Activated CD4-positive, alpha-beta memory T cell treated with anti-CD3 and anti-CD28 coated beads for 36 hours (primary cell): ENCODE data around the gene ZBTB44. TPM values are rescaled to one million over a fixed set of nuclear protein-coding genes. Genes with fewer than 3 reads are reported as not detected.

ENCODE experiments used
- CTCF ChIA-PET: fragments of 350-600 bp; sonication (Branson Sonifier 250); formaldehyde crosslinking; loops from one replicate; lab custom pipeline; 2021; ENCODE audit warnings: antibody characterized with exemption, inconsistent platforms; lab: Charles Lee
- POLR2A ChIA-PET: fragments of 350-600 bp; sonication (Branson Sonifier 250); formaldehyde crosslinking; loops from one replicate; lab custom pipeline; 2021; ENCODE audit warnings: antibody characterized with exemption; lab: Charles Lee
- DNase-seq: peaks from one replicate; pipeline ENCODE4 v3.0.0-alpha.2; 2020
- H3K27ac Mint-ChIP-seq: one replicate; pipeline ENCODE4 v1.8.0; 2021; ENCODE audit warnings: mixed read lengths
- H3K27me3 Mint-ChIP-seq: one replicate; pipeline ENCODE4 v1.8.0; 2021; ENCODE audit warnings: mixed read lengths
- H3K36me3 Mint-ChIP-seq: one replicate; pipeline ENCODE4 v1.8.0; 2021; ENCODE audit warnings: mixed read lengths
- H3K4me1 Mint-ChIP-seq: one replicate; pipeline ENCODE4 v1.8.0; 2021; ENCODE audit warnings: low read depth, mixed read lengths
- H3K4me3 Mint-ChIP-seq: one replicate; pipeline ENCODE4 v1.8.0; 2021; ENCODE audit warnings: mild to moderate bottlenecking, mixed read lengths
- H3K9me3 Mint-ChIP-seq: one replicate; pipeline ENCODE4 v1.8.0; 2021; ENCODE audit warnings: mixed read lengths
- intact Hi-C: fragments of 100-400 bp; cut with micrococcal nuclease; formaldehyde crosslinking; loops from one replicate; pipeline ENCODE4 v1.15.1; 2023
- total RNA-seq, 2 experiments: library from RNA; stranded (reverse); gene quantifications; one replicate each; pipeline ENCODE4 v1.2.3, GENCODE V29; 2021

ZBTB44 gene
- total RNA-seq, 2 experiments from 2014 or later: 33.3 to 33.4 TPM

- ChIA-PET CTCF (no interaction called here), POLR2A (no interaction called here)
- H3K4me1 Mint-ChIP-seq: no peaks in the 10 kb centered on the region
- H3K4me3 Mint-ChIP-seq: no peak overlapping the region
- peaks cover 14% of the 10 kb centered on the region for H3K9me3 Mint-ChIP-seq
- no peak overlapping the region for H3K27ac Mint-ChIP-seq
- H3K36me3 Mint-ChIP-seq: peaks cover 2% of the 10 kb centered on the region
- H3K27me3 Mint-ChIP-seq: no peaks in the 10 kb centered on the region
- DNase-seq: no peak
- intact Hi-C loops: no loop called here
Observed at GRCh38 chr11:130325691-130326090, 11.0 kb upstream of the ZBTB44 start.

DNA sequence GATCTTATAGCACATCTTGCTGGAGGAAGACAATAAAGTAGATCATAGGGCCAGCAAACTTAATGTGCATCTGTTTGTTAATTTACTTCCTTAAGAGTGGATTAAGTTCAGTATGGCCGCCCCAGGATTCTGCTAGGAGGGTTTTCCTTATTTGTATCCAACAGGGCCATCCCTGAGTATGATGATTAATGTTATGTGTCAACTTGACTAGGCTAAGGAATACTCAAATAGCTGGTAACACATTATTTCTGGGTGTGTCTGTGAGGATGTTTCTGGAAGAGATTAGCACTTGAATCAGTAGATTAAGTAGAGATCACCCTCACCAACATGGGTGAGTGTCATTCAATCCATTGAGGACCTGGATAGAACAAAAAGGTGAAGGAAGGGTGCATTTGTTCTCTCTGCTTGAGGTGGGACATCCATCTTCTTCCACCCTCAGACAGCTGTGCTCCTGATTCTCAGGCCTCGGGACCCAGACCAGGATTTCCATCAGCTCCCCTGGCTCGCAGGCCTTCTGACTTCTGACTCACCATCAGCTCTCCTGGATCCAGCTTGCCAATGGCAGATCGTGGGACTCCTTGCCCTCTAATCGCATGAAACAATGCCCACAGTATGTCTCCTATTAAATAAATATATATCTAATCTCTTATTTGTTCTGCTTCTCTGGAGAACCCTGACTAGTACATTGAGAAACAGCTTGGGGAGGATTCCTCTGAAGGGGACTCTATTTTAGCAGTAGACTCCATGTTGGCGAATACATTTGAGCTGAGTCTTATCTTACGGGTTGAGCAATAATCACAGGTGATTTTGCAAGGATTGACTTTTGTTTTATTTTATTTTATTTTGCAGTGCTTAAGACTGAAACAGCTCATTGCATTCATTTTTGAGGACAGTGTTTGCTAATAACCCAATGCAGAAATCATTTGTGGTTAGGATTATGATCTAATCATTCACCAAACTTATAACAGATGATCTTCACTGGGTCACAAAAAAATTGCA is 9.0 kb upstream of the ZBTB44 start:
- CTCF ChIA-PET: no interaction called here
- DNase-seq: no peak
- Mint-ChIP-seq H3K27me3 (no peaks in the 10 kb centered on the region), H3K36me3 (peaks cover 2% of the 10 kb centered on the region), H3K4me3 (no peak overlapping the region), H3K27ac (no peak overlapping the region), H3K9me3 (peaks cover 14% of the 10 kb centered on the region), H3K4me1 (no peaks in the 10 kb centered on the region)
- intact Hi-C loops: no loop called here
- POLR2A ChIA-PET: interaction anchor here (0.9 to 1.2 kb wide), 2 partner anchors 10 to 32 kb away, joined by 3 read pairs; no protein-coding TSS in a partner anchor

- ChIA-PET POLR2A (no interaction called here), CTCF (no interaction called here)
- Mint-ChIP-seq H3K27ac (no peak overlapping the region), H3K27me3 (no peaks in the 10 kb centered on the region), H3K36me3 (no peaks in the 10 kb centered on the region), H3K9me3 (peaks cover 10% of the 10 kb centered on the region), H3K4me3 (no peak overlapping the region), H3K4me1 (no peaks in the 10 kb centered on the region)
- intact Hi-C loops: no loop called here
- DNase-seq: no peak
Observed at GRCh38 chr11:130322126-130322525, 7.4 kb upstream of the ZBTB44 start.

DNA sequence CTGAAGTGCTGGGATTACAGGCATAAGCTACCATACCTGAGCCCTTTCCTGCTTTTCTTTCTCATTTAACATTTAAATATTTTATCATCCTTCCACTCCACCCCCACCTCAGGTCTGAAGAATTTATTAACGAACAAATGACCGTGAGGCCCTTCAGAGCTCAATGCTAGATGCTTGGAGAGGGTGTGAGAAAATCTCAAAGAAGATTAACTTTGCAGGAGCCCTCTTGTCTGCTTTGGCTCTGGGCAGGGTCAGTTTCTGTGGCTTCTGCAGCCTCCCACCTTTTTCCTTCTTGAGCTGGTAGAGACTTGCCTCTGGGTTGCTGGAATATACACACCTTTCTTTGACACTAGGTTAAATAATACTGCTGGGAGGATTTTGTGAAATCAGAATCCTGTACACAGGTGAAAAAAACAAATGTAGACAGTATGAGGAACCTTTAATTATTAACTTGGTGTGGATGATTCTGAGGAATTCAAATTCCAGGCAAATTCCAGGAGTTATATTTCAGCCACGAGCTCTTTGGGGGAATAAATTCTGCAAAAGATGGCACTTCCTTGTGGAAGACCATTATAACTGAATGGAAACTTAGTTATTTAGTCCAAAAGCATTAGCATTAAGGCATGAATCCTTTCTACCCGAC is 3.4 kb upstream of the ZBTB44 start:
- H3K4me3 Mint-ChIP-seq: no peak overlapping the region
- peaks cover 10% of the 10 kb centered on the region for H3K9me3 Mint-ChIP-seq
- intact Hi-C loops: loop anchor here (5.0 to 10.0 kb wide), 2 partner anchors 69 to 503 kb away; partner anchors contain the start of gene TMEM45B
- no peaks in the 10 kb centered on the region for H3K36me3 Mint-ChIP-seq
- ChIA-PET POLR2A (interaction anchor here (0.7 kb wide), 1 partner anchor 38 kb away, joined by 3 read pairs; no protein-coding TSS in a partner anchor), CTCF (interaction anchor here (1.4 kb wide), 1 partner anchor 544 kb away, joined by 3 read pairs; no protein-coding TSS in a partner anchor)
- no peaks in the 10 kb centered on the region for H3K27me3 Mint-ChIP-seq
- peaks cover 15% of the 10 kb centered on the region for H3K4me1 Mint-ChIP-seq
- DNase-seq: no peak
- no peak overlapping the region for H3K27ac Mint-ChIP-seq

- Mint-ChIP-seq H3K27me3 (no peaks in the 10 kb centered on the region), H3K36me3 (no peaks in the 10 kb centered on the region), H3K9me3 (no peaks in the 10 kb centered on the region), H3K4me1 (peaks cover 30% of the 10 kb centered on the region), H3K27ac (peak overlapping the region; percentile 97), H3K4me3 (peak overlapping the region; percentile 90)
- intact Hi-C loops: loop anchor here (1.0 to 10.0 kb wide), 6 partner anchors 67 to 601 kb away; partner anchors contain the start of genes APLP2, SNX19 and TMEM45B
- POLR2A ChIA-PET: interaction anchor here (1.3 kb wide), 1 partner anchor 15 kb away, joined by 3 read pairs; no protein-coding TSS in a partner anchor
- CTCF ChIA-PET: no interaction called here
- peak; percentile 76 for DNase-seq
Observed at GRCh38 chr11:130315354-130315970, 745 bp upstream of the ZBTB44 start.

DNA sequence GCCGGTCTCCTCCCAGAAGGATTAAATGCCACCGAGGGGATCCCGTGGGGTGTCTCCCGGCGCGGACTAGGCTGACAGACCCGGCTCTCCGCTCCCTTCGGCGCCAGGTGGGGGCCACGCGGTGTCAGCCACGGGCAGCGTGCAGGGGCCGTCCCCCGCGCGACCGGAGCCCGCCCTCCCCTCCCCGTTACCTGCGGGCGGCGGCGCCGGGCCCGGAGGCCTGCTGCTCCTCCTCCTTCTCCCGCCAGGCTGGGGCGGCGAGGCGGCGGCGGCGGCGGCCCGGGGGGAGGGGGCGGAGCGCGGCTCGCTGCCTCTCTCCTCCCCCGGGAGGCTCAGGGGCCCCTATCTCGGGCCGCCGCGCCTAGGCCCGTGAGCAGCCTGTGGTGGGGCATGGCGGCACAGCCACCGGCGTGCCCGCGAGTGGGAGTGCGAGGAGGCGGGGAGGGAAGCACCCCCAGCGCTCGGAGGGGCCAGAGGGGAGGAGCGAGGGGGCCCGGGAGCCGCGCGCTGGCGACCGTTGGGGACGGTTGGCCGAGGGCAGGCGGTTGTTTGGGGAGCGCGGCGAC is 450 bp downstream of the ZBTB44 start:
- ChIA-PET CTCF (no interaction called here), POLR2A (interaction anchor here (1.2 kb wide), 1 partner anchor 10 kb away, joined by 3 read pairs; no protein-coding TSS in a partner anchor)
- no peaks in the 10 kb centered on the region for H3K9me3 Mint-ChIP-seq
- no peaks in the 10 kb centered on the region for H3K27me3 Mint-ChIP-seq
- peak overlapping the region; percentile 97 for H3K27ac Mint-ChIP-seq
- H3K4me3 Mint-ChIP-seq: peak overlapping the region; percentile 90
- peaks cover 35% of the 10 kb centered on the region for H3K4me1 Mint-ChIP-seq
- no peaks in the 10 kb centered on the region for H3K36me3 Mint-ChIP-seq
- peak; percentile 70 for DNase-seq
- intact Hi-C loops: loop anchor here (1.0 to 10.0 kb wide), 3 partner anchors 419 to 603 kb away; partner anchors contain the start of genes NFRKB, SNX19 and TMEM45B

DNA sequence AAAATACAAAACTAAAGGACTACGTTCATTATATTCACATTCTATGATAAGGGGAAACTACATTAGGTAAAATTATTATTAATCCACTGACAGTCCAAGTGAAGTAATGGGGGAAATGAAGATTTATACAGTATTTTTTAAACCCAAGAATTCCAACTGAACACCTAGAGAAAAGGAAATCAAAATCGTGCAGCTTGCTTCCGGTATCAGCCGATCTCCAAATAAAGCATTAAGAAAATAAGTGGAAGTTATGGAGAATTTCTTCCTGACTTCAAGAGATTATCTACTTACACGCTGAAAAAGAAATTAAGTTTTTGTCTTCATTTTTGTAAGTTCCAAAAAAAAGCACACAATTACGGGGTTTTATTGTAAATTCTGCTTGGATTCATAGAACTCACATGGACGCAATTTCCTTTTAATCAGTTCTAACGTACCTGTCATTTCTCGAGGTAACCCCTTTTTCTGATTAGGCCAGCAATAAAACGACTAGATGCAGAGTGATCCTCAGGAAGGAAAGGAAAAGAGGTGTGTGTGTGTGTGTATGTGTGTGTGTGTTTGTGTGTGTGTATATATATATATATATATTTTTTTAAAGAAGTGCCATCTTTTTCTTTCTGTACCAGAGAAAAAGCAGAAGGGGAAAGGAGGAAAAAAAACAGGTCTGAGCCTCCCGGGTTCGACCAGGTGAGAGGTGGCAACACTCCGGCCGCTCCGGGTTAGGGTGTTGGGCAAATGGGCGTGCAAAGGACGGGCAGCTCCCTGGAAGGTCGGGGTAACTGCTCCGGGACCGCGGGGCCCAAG is 1.1 kb downstream of the ZBTB44 start:
- no peaks in the 10 kb centered on the region for H3K27me3 Mint-ChIP-seq
- no peaks in the 10 kb centered on the region for H3K9me3 Mint-ChIP-seq
- no peak for DNase-seq
- peak overlapping the region; percentile 87 for H3K4me3 Mint-ChIP-seq
- H3K36me3 Mint-ChIP-seq: no peaks in the 10 kb centered on the region
- peaks cover 41% of the 10 kb centered on the region for H3K4me1 Mint-ChIP-seq
- ChIA-PET CTCF (no interaction called here), POLR2A (interaction anchor here (1.2 kb wide), 1 partner anchor 10 kb away, joined by 3 read pairs; no protein-coding TSS in a partner anchor)
- intact Hi-C loops: loop anchor here (1.0 to 10.0 kb wide), 3 partner anchors 418 to 603 kb away; partner anchors contain the start of genes NFRKB, SNX19 and TMEM45B
- peak overlapping the region; percentile 84 for H3K27ac Mint-ChIP-seq

DNA sequence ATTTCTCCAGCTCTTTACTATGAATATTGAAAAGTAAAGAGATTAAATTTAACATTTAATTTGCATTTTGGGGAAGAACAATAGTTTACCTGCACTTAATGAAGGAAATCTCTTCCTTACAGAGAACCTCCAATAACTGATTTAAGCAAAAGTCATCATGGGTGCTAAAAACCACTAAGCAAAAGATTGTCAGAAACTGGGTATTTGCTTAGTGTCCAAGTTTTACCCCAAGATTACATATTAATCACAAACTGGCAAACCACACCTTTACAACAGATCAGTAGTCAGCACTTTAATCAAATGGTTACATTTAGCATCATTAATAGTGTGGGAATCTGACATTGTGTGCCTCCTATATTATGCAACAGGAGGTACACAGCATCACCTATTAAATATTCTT is 2.7 kb downstream of the ZBTB44 start:
- no peak for DNase-seq
- Mint-ChIP-seq H3K36me3 (peaks cover 5% of the 10 kb centered on the region), H3K4me1 (peaks cover 46% of the 10 kb centered on the region), H3K9me3 (peaks cover 3% of the 10 kb centered on the region), H3K27me3 (no peaks in the 10 kb centered on the region), H3K27ac (no peak overlapping the region), H3K4me3 (no peak overlapping the region)
- CTCF ChIA-PET: no interaction called here
- POLR2A ChIA-PET: no interaction called here
- intact Hi-C loops: loop anchor here (10.0 kb wide), 1 partner anchor 497 kb away; the partner anchor contains the start of gene TMEM45B

GRCh38 chr11:130310622-130311021 is 4.1 kb downstream of the ZBTB44 start:
- intact Hi-C loops: loop anchor here (10.0 kb wide), 1 partner anchor 496 kb away; the partner anchor contains the start of gene TMEM45B
- peaks cover 11% of the 10 kb centered on the region for H3K36me3 Mint-ChIP-seq
- H3K27me3 Mint-ChIP-seq: no peaks in the 10 kb centered on the region
- CTCF ChIA-PET: no interaction called here
- POLR2A ChIA-PET: no interaction called here
- peaks cover 40% of the 10 kb centered on the region for H3K4me1 Mint-ChIP-seq
- peaks cover 8% of the 10 kb centered on the region for H3K9me3 Mint-ChIP-seq
- no peak overlapping the region for H3K27ac Mint-ChIP-seq
- no peak for DNase-seq
- H3K4me3 Mint-ChIP-seq: no peak overlapping the region

DNA sequence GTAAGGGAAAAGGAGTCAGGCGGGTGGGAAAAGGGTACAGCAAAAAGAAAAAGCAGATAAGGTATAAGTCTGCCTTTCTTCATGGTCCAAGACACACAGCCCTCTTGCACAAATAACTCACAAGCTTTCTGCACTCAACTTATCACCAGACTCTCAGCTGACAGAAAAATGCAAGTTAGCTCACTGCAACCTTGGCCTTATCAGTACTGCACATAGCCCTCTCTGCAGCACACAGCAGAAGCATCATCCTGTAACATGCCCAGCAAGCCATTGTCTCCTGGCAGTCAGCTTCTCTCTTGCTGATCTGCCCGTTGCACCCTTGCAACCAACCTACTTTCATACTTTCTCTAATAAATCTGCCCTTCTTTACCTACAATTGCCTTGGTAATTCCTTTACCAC is 5.8 kb downstream of the ZBTB44 start:
- no peak for DNase-seq
- Mint-ChIP-seq H3K4me3 (no peak overlapping the region), H3K27ac (no peak overlapping the region), H3K4me1 (peaks cover 47% of the 10 kb centered on the region), H3K9me3 (peaks cover 18% of the 10 kb centered on the region), H3K27me3 (no peaks in the 10 kb centered on the region), H3K36me3 (peaks cover 20% of the 10 kb centered on the region)
- intact Hi-C loops: no loop called here
- ChIA-PET CTCF (no interaction called here), POLR2A (no interaction called here)
